Measurements from ENCODE around the gene EHMT1. TPM values are rescaled to one million over a fixed set of nuclear protein-coding genes. Genes with fewer than 3 reads are reported as not detected.

EHMT1 gene
- total RNA-seq, 1 experiment from 2014 or later, result 112 TPM

DNA sequence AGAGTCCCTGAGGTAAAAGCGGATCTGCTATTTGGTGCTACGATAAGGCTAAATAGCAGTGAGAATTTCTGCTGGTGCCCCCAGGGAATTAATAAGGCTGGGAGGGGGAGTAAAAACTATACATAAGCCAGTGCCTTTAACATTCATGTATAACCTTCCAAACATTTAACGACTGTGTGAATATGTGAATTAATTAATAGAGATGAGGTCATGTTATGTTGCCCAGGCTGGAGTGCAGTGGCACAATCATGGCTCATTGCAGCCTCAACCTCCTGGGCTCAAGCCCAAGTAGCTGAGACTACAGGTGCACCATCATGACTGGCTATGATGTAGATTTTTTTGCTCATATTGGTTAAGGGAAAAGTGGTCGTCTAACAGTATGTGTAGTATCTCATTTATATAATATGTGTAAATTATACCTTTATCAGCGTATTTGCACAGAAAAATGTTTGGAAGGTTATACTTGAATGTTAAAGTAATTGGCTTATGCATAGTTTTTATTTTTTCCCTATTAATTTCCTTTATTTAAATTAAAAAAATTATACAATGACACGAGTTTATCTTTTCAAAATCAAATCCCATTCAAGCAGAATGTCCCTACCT, 64.6 kb downstream of the EHMT1 start:
- DNase-seq, result no peak
- Histone ChIP-seq H3K4me2 (ENCODE audit: insufficient read depth, insufficient read length, low read length) (no peak overlapping the region), H2BK5ac (ENCODE audit: insufficient read length, low read length) (no peak overlapping the region), H2AFZ (ENCODE audit: low read length) (no peak overlapping the region), H3K27me3 (ENCODE audit: insufficient read depth, low read length) (no peaks in the 10 kb centered on the region), H4K91ac (ENCODE audit: insufficient read length, low read depth, low read length) (no peak overlapping the region), H4K5ac (ENCODE audit: insufficient read length, low read depth, low read length) (no peak overlapping the region), H3K56ac (ENCODE audit: insufficient read length, low read depth, low read length) (no peak overlapping the region), H3K18ac (ENCODE audit: insufficient read length, low read depth, low read length) (no peak overlapping the region), H3K79me1 (ENCODE audit: insufficient read depth, low read depth, low read length, poor library complexity, severe bottlenecking) (peaks cover 3% of the 10 kb centered on the region), H3K4ac (ENCODE audit: low read depth, low read length) (no peak overlapping the region), H2BK20ac (ENCODE audit: low read depth, low read length, poor library complexity, severe bottlenecking) (no peak overlapping the region), H3K79me2 (ENCODE audit: insufficient read depth, low read length) (peaks cover 38% of the 10 kb centered on the region; the same call in 1 of the 2 replicates), H2BK120ac (ENCODE audit: low read depth, low read length, poor library complexity, severe bottlenecking) (no peak overlapping the region), H2AK5ac (ENCODE audit: insufficient read length, low read length) (no peak overlapping the region), H3K23me2 (ENCODE audit: insufficient read length, low read depth, low read length, poor library complexity, severe bottlenecking) (peaks cover 3% of the 10 kb centered on the region), H3T11ph (ENCODE audit: low read length) (no peak overlapping the region), H3K14ac (ENCODE audit: insufficient read depth, low read length) (no peak overlapping the region), H3K9me3 (ENCODE audit: control insufficient read depth, low read depth, low read length) (no peaks in the 10 kb centered on the region), H4K8ac (replicated peaks; ENCODE audit: insufficient read length, low read depth, low read length) (no peak overlapping the region), H4K20me1 (ENCODE audit: control insufficient read depth, insufficient read depth, insufficient read length) (peaks cover 3% of the 10 kb centered on the region), H3K23ac (ENCODE audit: insufficient read length, low read depth, low read length) (no peak overlapping the region), H2BK15ac (ENCODE audit: low read depth, low read length) (no peak overlapping the region), H3K4me1 (ENCODE audit: insufficient read depth, low read length) (peaks cover 15% of the 10 kb centered on the region; the same call in 1 of the 2 replicates), H3K27ac (ENCODE audit: insufficient read length, low read depth, low read length) (no peak overlapping the region), H3K9ac (ENCODE audit: extremely low read depth, insufficient read length, low read length) (no peak overlapping the region), H2BK12ac (ENCODE audit: insufficient read length, low read depth, low read length) (no peak overlapping the region)
- Mint-ChIP-seq H3K27me3 (ENCODE audit: low read depth) (no peaks in the 10 kb centered on the region), H3K9me3 (no peaks in the 10 kb centered on the region), H3K4me1 (peaks cover 65 to 72% of the 10 kb centered on the region in 2 experiments), H3K4me3 (no peak overlapping the region), H3K27ac (0 out of 7 replicates have a peak overlapping the region, but pooled peaks of 1 of the 3 experiments have one; percentile 35), H3K36me3 (ENCODE audit: insufficient read depth in 1 of 3, low read depth in 3 of 3) (peaks cover 2 to 5% (median 3%) of the 10 kb centered on the region in 3 experiments; a peak in 5 of 7 replicates)
- no CpG with 5 or more reads among the region's 6 CpGs for WGBS (ENCODE audit: extremely low coverage, insufficient read length, low lambda C conversion rate)
- no peak for TF ChIP-seq CTCF (conservative IDR thresholded peaks at IDR 0.05)

All from H9 (cell line).